ENCODE measurements around the gene PSMD10. TPM values are rescaled to one million over a fixed set of nuclear protein-coding genes. Genes with fewer than 3 reads are reported as not detected.
A peak's percentile ranks its signal among the peaks of the same experiment; 100 is the strongest.

Gene PSMD10
- total RNA-seq, 1 experiment from 2014 or later: 54.8 TPM

DNA sequence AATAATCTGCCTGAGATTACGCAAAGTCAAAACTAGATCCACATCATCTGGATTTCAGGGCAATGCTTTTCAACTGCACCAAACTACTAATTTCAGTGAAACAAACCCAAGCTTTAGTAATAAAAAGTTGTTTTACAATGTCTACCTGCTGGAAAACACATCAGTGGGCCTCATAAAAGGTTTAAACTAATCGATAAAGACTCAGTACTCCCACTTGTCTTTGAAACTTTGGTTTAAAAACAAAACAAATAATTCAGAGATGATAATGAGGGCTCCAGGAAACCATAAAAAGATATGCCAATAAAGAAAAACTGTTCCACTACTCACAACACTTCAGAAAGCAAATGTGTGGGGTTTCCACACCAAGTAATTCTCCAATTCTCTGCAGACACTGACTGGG, 10.2 kb downstream of the PSMD10 start:
- TF ChIP-seq, protein P1, sequence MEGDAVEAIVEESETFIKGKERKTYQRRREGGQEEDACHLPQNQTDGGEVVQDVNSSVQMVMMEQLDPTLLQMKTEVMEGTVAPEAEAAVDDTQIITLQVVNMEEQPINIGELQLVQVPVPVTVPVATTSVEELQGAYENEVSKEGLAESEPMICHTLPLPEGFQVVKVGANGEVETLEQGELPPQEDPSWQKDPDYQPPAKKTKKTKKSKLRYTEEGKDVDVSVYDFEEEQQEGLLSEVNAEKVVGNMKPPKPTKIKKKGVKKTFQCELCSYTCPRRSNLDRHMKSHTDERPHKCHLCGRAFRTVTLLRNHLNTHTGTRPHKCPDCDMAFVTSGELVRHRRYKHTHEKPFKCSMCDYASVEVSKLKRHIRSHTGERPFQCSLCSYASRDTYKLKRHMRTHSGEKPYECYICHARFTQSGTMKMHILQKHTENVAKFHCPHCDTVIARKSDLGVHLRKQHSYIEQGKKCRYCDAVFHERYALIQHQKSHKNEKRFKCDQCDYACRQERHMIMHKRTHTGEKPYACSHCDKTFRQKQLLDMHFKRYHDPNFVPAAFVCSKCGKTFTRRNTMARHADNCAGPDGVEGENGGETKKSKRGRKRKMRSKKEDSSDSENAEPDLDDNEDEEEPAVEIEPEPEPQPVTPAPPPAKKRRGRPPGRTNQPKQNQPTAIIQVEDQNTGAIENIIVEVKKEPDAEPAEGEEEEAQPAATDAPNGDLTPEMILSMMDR (IDR thresholded peaks at IDR 0.05; ENCODE audit: unreplicated experiment): no peak
- Mint-ChIP-seq H3K27me3 (ENCODE audit: unreplicated experiment) (no peaks in the 10 kb centered on the region), H3K9me3 (ENCODE audit: low read depth, unreplicated experiment) (no peaks in the 10 kb centered on the region), H3K27ac (ENCODE audit: unreplicated experiment) (no peak overlapping the region), H3K4me1 (ENCODE audit: low read depth, unreplicated experiment) (no peaks in the 10 kb centered on the region), H3K4me3 (ENCODE audit: low read depth, unreplicated experiment) (no peak overlapping the region), H3K36me3 (ENCODE audit: insufficient read depth, unreplicated experiment) (no peaks in the 10 kb centered on the region)
- no TSS peak for BruUV-seq (replicated peaks)
- CTCF ChIA-PET: no interaction called here
- intact Hi-C loops (cut with micrococcal nuclease; ENCODE audit: unreplicated experiment): no loop called here
- DNase-seq: no peak

DNA sequence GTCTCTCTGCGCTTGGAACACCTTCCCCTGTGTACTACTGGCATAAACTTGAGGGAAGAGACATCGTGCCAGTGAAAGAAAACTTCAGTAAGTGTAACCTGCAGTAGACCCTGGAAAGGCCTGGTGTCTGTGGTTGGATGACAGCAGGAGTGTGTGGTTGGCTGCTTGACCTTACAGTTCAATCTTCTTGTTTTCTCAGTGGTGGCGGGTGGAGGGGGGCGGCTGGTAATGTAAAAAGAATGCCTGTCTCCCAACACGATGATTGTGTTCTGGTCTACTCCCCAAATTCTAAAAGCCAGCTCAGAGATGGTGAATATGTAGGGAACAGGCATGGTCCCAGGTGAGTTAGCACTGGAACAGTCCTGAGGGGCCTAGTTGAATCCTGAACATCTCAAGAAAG, 18.6 kb downstream of the PSMD10 start:
- no TSS peak for BruUV-seq (replicated peaks)
- no peaks in the 10 kb centered on the region for H3K36me3 Mint-ChIP-seq (ENCODE audit: insufficient read depth, unreplicated experiment)
- peaks cover 15% of the 10 kb centered on the region for H3K4me1 Mint-ChIP-seq (ENCODE audit: low read depth, unreplicated experiment)
- no peak for DNase-seq
- no peaks in the 10 kb centered on the region for H3K27me3 Mint-ChIP-seq (ENCODE audit: unreplicated experiment)
- CTCF ChIA-PET: no interaction called here
- no peaks in the 10 kb centered on the region for H3K9me3 Mint-ChIP-seq (ENCODE audit: low read depth, unreplicated experiment)
- TF ChIP-seq, protein P1 (IDR thresholded peaks at IDR 0.05; ENCODE audit: unreplicated experiment): no peak
- intact Hi-C loops (cut with micrococcal nuclease; ENCODE audit: unreplicated experiment): loop anchor here (1.0 to 10.0 kb wide), 5 partner anchors 35 to 415 kb away; no protein-coding TSS in a partner anchor
- no peak overlapping the region for H3K27ac Mint-ChIP-seq (ENCODE audit: unreplicated experiment)
- H3K4me3 Mint-ChIP-seq (ENCODE audit: low read depth, unreplicated experiment): no peak overlapping the region

DNA sequence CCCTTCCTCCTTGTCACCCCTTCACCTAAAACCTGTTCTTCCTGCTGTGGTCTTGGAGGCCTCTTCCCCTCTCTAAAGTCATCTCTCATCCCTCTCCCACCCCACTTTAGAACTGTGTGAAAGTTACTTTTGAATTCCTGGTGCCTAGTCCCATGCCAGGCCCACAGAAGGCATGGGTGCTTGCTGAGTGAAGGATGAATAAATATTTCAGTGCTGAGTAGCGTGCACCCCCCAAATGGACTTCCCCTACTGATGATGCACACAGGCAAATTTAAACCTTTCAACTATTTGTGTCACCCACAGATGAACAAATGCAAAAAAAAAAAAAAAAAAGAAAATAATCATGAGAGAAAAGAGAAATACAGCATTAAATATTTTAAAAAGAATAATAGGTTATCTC, 19.8 kb downstream of the PSMD10 start:
- Mint-ChIP-seq H3K4me3 (ENCODE audit: low read depth, unreplicated experiment) (no peak overlapping the region), H3K27me3 (ENCODE audit: unreplicated experiment) (no peaks in the 10 kb centered on the region), H3K4me1 (ENCODE audit: low read depth, unreplicated experiment) (peaks cover 15% of the 10 kb centered on the region), H3K27ac (ENCODE audit: unreplicated experiment) (no peak overlapping the region), H3K36me3 (ENCODE audit: insufficient read depth, unreplicated experiment) (no peaks in the 10 kb centered on the region), H3K9me3 (ENCODE audit: low read depth, unreplicated experiment) (no peaks in the 10 kb centered on the region)
- intact Hi-C loops (cut with micrococcal nuclease; ENCODE audit: unreplicated experiment): loop anchor here (5.0 to 10.0 kb wide), 3 partner anchors 34 to 414 kb away; no protein-coding TSS in a partner anchor
- TF ChIP-seq, protein P1 (IDR thresholded peaks at IDR 0.05; ENCODE audit: unreplicated experiment): no peak
- no peak for DNase-seq
- BruUV-seq (replicated peaks): no TSS peak
- CTCF ChIA-PET: interaction anchor here (1.0 to 1.9 kb wide), 3 partner anchors 20 to 50 kb away, joined by 4 to 16 read pairs (median 4); partner anchors contain the start of genes ATG4A and PSMD10

DNA sequence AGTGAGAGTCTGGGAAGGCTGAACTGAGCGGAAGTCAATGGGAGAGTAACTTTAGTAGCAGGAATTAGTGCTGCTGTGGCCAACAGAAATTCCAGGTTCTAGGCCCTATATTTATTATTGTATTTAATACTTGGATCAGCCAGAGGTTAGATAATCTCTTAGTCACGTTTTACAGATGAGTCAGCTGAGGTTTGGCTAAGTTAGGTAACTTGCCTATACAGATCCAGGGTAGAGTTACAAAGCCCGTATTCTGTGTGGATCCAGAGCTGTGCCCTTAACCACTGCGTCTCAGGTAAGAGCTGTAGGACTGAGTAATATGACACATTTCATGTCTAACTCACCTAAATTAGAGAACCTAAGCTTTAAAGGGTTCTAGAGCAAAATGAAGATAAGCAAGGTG, 20.5 kb downstream of the PSMD10 start:
- intact Hi-C loops (cut with micrococcal nuclease; ENCODE audit: unreplicated experiment): loop anchor here (5.0 to 10.0 kb wide), 3 partner anchors 34 to 414 kb away; no protein-coding TSS in a partner anchor
- TF ChIP-seq, protein P1 (IDR thresholded peaks at IDR 0.05; ENCODE audit: unreplicated experiment): no peak
- Mint-ChIP-seq H3K36me3 (ENCODE audit: insufficient read depth, unreplicated experiment) (no peaks in the 10 kb centered on the region), H3K9me3 (ENCODE audit: low read depth, unreplicated experiment) (no peaks in the 10 kb centered on the region), H3K27ac (ENCODE audit: unreplicated experiment) (no peak overlapping the region), H3K4me3 (ENCODE audit: low read depth, unreplicated experiment) (no peak overlapping the region), H3K4me1 (ENCODE audit: low read depth, unreplicated experiment) (peaks cover 15% of the 10 kb centered on the region), H3K27me3 (ENCODE audit: unreplicated experiment) (no peaks in the 10 kb centered on the region)
- DNase-seq: peak; percentile 10
- no TSS peak for BruUV-seq (replicated peaks)
- CTCF ChIA-PET: interaction anchor here (1.0 to 1.9 kb wide), 3 partner anchors 20 to 49 kb away, joined by 4 to 16 read pairs (median 4); partner anchors contain the start of genes ATG4A and PSMD10

Measured in Calu3 (cell line).